ENCODE measurements around the gene ZNF485. TPM values are rescaled to one million over a fixed set of nuclear protein-coding genes. Genes with fewer than 3 reads are reported as not detected.
"Not testable (repeated sequence)": the region's sequence is repeated elsewhere in the genome, so short reads cannot be mapped to it uniquely, and the experiment has no call there.

Gene ZNF485
- total and polyA plus RNA-seq, 2 donors: 3.3 to 3.5 TPM

- peak in 2 of 9 donors; percentile 19 to 29 for DNase-seq (ENCODE audit: low read depth in 6 of 9, low spot score in 9 of 9)
- Histone ChIP-seq H3K36me3 (ENCODE audit: control insufficient read depth in 2 of 2, insufficient read depth in 2 of 2, low read length in 1 of 2) (no peaks in the 10 kb centered on the region), H3K27me3 (ENCODE audit: control insufficient read depth in 2 of 2, insufficient read depth in 1 of 2, low read length in 1 of 2) (no peaks in the 10 kb centered on the region), H3K4me3 (ENCODE audit: low read length in 2 of 2) (peak overlapping the region in 1 of 2 donors; percentile 12), H3K9me3 (ENCODE audit: control insufficient read depth in 2 of 2, insufficient read depth in 1 of 2, low read length in 1 of 2) (peaks cover 0 to 5% of the 10 kb centered on the region in 2 donors), H3K27ac (ENCODE audit: low read depth in 1 of 2, low read length in 1 of 2) (no peak overlapping the region), H3K4me1 (ENCODE audit: control insufficient read depth in 2 of 2, insufficient read depth in 2 of 2, low read length in 2 of 2) (no peaks in the 10 kb centered on the region)
- WGBS: 65% methylated on average over 3 of the region's 3 CpGs
Observed at GRCh38 chr10:43623351-43623750, 17.1 kb downstream of the ZNF485 start.

- H3K4me1 ChIP-seq (ENCODE audit: control insufficient read depth in 2 of 2, insufficient read depth in 2 of 2, low read length in 2 of 2): no peaks in the 10 kb centered on the region
- no peak overlapping the region for H3K27ac ChIP-seq (ENCODE audit: low read depth in 1 of 2, low read length in 1 of 2)
- 80% methylated on average over 1 of the region's 1 CpG for WGBS
- H3K36me3 ChIP-seq (ENCODE audit: control insufficient read depth in 2 of 2, insufficient read depth in 2 of 2, low read length in 1 of 2): no peaks in the 10 kb centered on the region
- DNase-seq (ENCODE audit: low read depth in 6 of 9, low spot score in 9 of 9): no peak
- no peaks in the 10 kb centered on the region for H3K9me3 ChIP-seq (ENCODE audit: control insufficient read depth in 2 of 2, insufficient read depth in 1 of 2, low read length in 1 of 2)
- H3K27me3 ChIP-seq (ENCODE audit: control insufficient read depth in 2 of 2, insufficient read depth in 1 of 2, low read length in 1 of 2): no peaks in the 10 kb centered on the region
- H3K4me3 ChIP-seq (ENCODE audit: low read length in 2 of 2): no peak overlapping the region
Observed at GRCh38 chr10:43627942-43628341, 21.7 kb downstream of the ZNF485 start.

GRCh38 chr10:43628956-43629355 lies 22.7 kb downstream of the ZNF485 start:
- Histone ChIP-seq H3K27me3 (ENCODE audit: control insufficient read depth in 2 of 2, insufficient read depth in 1 of 2, low read length in 1 of 2) (no peaks in the 10 kb centered on the region), H3K4me3 (ENCODE audit: low read length in 2 of 2) (no peak overlapping the region), H3K36me3 (ENCODE audit: control insufficient read depth in 2 of 2, insufficient read depth in 2 of 2, low read length in 1 of 2) (no peaks in the 10 kb centered on the region), H3K4me1 (ENCODE audit: control insufficient read depth in 2 of 2, insufficient read depth in 2 of 2, low read length in 2 of 2) (no peaks in the 10 kb centered on the region), H3K27ac (ENCODE audit: low read depth in 1 of 2, low read length in 1 of 2) (no peak overlapping the region), H3K9me3 (ENCODE audit: control insufficient read depth in 2 of 2, insufficient read depth in 1 of 2, low read length in 1 of 2) (no peaks in the 10 kb centered on the region)
- 97% methylated on average over 4 of the region's 4 CpGs for WGBS
- DNase-seq (ENCODE audit: low read depth in 6 of 9, low spot score in 9 of 9): no peak

GRCh38 chr10:43635816-43636215 lies 29.6 kb downstream of the ZNF485 start:
- 79% methylated on average over 1 of the region's 1 CpG for WGBS
- not testable (repeated sequence) for H3K4me3 ChIP-seq (ENCODE audit: low read length in 2 of 2); H3K27ac ChIP-seq (ENCODE audit: low read depth in 1 of 2, low read length in 1 of 2); H3K36me3 ChIP-seq (ENCODE audit: control insufficient read depth in 2 of 2, insufficient read depth in 2 of 2, low read length in 1 of 2); DNase-seq (ENCODE audit: low read depth in 6 of 9, low spot score in 9 of 9); H3K4me1 ChIP-seq (ENCODE audit: control insufficient read depth in 2 of 2, insufficient read depth in 2 of 2, low read length in 2 of 2); H3K9me3 ChIP-seq (ENCODE audit: control insufficient read depth in 2 of 2, insufficient read depth in 1 of 2, low read length in 1 of 2); H3K27me3 ChIP-seq (ENCODE audit: control insufficient read depth in 2 of 2, insufficient read depth in 1 of 2, low read length in 1 of 2)

- DNase-seq (ENCODE audit: low read depth in 6 of 9, low spot score in 9 of 9): no peak
- H3K27me3 ChIP-seq (ENCODE audit: control insufficient read depth in 2 of 2, insufficient read depth in 1 of 2, low read length in 1 of 2): no peaks in the 10 kb centered on the region
- H3K36me3 ChIP-seq (ENCODE audit: control insufficient read depth in 2 of 2, insufficient read depth in 2 of 2, low read length in 1 of 2): peaks cover 15 to 22% of the 10 kb centered on the region in 2 donors
- peaks cover 14 to 15% of the 10 kb centered on the region in 2 donors for H3K9me3 ChIP-seq (ENCODE audit: control insufficient read depth in 2 of 2, insufficient read depth in 1 of 2, low read length in 1 of 2)
- H3K4me1 ChIP-seq (ENCODE audit: control insufficient read depth in 2 of 2, insufficient read depth in 2 of 2, low read length in 2 of 2): no peaks in the 10 kb centered on the region
- no peak overlapping the region for H3K27ac ChIP-seq (ENCODE audit: low read depth in 1 of 2, low read length in 1 of 2)
- H3K4me3 ChIP-seq (ENCODE audit: low read length in 2 of 2): no peak overlapping the region
Observed at GRCh38 chr10:43640603-43641002, 34.4 kb downstream of the ZNF485 start.

- Histone ChIP-seq H3K9me3 (ENCODE audit: control insufficient read depth in 2 of 2, insufficient read depth in 1 of 2, low read length in 1 of 2) (peaks cover 18 to 19% of the 10 kb centered on the region in 2 donors), H3K27ac (ENCODE audit: low read depth in 1 of 2, low read length in 1 of 2) (no peak overlapping the region), H3K4me1 (ENCODE audit: control insufficient read depth in 2 of 2, insufficient read depth in 2 of 2, low read length in 2 of 2) (peaks cover 4 to 8% of the 10 kb centered on the region in 2 donors), H3K36me3 (ENCODE audit: control insufficient read depth in 2 of 2, insufficient read depth in 2 of 2, low read length in 1 of 2) (peaks cover 20 to 29% of the 10 kb centered on the region in 2 donors), H3K27me3 (ENCODE audit: control insufficient read depth in 2 of 2, insufficient read depth in 1 of 2, low read length in 1 of 2) (no peaks in the 10 kb centered on the region), H3K4me3 (ENCODE audit: low read length in 2 of 2) (no peak overlapping the region)
- peak in 1 of 9 donors; percentile 13 for DNase-seq (ENCODE audit: low read depth in 6 of 9, low spot score in 9 of 9)
- WGBS: 98% methylated on average over 8 of the region's 8 CpGs
Observed at GRCh38 chr10:43644252-43644651, 38.0 kb downstream of the ZNF485 start.

GRCh38 chr10:43645866-43646265 lies 39.6 kb downstream of the ZNF485 start:
- peaks cover 18 to 22% of the 10 kb centered on the region in 2 donors for H3K9me3 ChIP-seq (ENCODE audit: control insufficient read depth in 2 of 2, insufficient read depth in 1 of 2, low read length in 1 of 2)
- over 99% methylated on average over 4 of the region's 4 CpGs for WGBS

GRCh38 chr10:43647576-43647975 lies 41.3 kb downstream of the ZNF485 start:
- H3K4me1 ChIP-seq (ENCODE audit: control insufficient read depth in 2 of 2, insufficient read depth in 2 of 2, low read length in 2 of 2): peaks cover 4 to 8% of the 10 kb centered on the region in 2 donors
- no peak for DNase-seq (ENCODE audit: low read depth in 6 of 9, low spot score in 9 of 9)
- peaks cover 20 to 29% of the 10 kb centered on the region in 2 donors for H3K36me3 ChIP-seq (ENCODE audit: control insufficient read depth in 2 of 2, insufficient read depth in 2 of 2, low read length in 1 of 2)
- peak overlapping the region in 1 of 2 donors; percentile 92 for H3K4me3 ChIP-seq (ENCODE audit: low read length in 2 of 2)
- peaks cover 13 to 14% of the 10 kb centered on the region in 2 donors for H3K9me3 ChIP-seq (ENCODE audit: control insufficient read depth in 2 of 2, insufficient read depth in 1 of 2, low read length in 1 of 2)
- H3K27ac ChIP-seq (ENCODE audit: low read depth in 1 of 2, low read length in 1 of 2): no peak overlapping the region
- H3K27me3 ChIP-seq (ENCODE audit: control insufficient read depth in 2 of 2, insufficient read depth in 1 of 2, low read length in 1 of 2): no peaks in the 10 kb centered on the region
- 97% methylated on average over 6 of the region's 6 CpGs for WGBS

More at GRCh38 chr10:43645866-43646265, 39.6 kb downstream of the ZNF485 start:
- H3K36me3 ChIP-seq (ENCODE audit: control insufficient read depth in 2 of 2, insufficient read depth in 2 of 2, low read length in 1 of 2): peaks cover 20 to 29% of the 10 kb centered on the region in 2 donors
- no peaks in the 10 kb centered on the region for H3K27me3 ChIP-seq (ENCODE audit: control insufficient read depth in 2 of 2, insufficient read depth in 1 of 2, low read length in 1 of 2)
- H3K4me1 ChIP-seq (ENCODE audit: control insufficient read depth in 2 of 2, insufficient read depth in 2 of 2, low read length in 2 of 2): peaks cover 4 to 8% of the 10 kb centered on the region in 2 donors
- no peak overlapping the region for H3K4me3 ChIP-seq (ENCODE audit: low read length in 2 of 2)
- DNase-seq (ENCODE audit: low read depth in 6 of 9, low spot score in 9 of 9): no peak
- no peak overlapping the region for H3K27ac ChIP-seq (ENCODE audit: low read depth in 1 of 2, low read length in 1 of 2)

GRCh38 chr10:43648095-43648397 lies 41.8 kb downstream of the ZNF485 start:
- Histone ChIP-seq H3K4me1 (ENCODE audit: control insufficient read depth in 2 of 2, insufficient read depth in 2 of 2, low read length in 2 of 2) (peaks cover 4 to 8% of the 10 kb centered on the region in 2 donors), H3K9me3 (ENCODE audit: control insufficient read depth in 2 of 2, insufficient read depth in 1 of 2, low read length in 1 of 2) (peaks cover 13 to 14% of the 10 kb centered on the region in 2 donors), H3K27me3 (ENCODE audit: control insufficient read depth in 2 of 2, insufficient read depth in 1 of 2, low read length in 1 of 2) (no peaks in the 10 kb centered on the region), H3K4me3 (ENCODE audit: low read length in 2 of 2) (peak overlapping the region; percentile 63 to 92), H3K36me3 (ENCODE audit: control insufficient read depth in 2 of 2, insufficient read depth in 2 of 2, low read length in 1 of 2) (peaks cover 20 to 29% of the 10 kb centered on the region in 2 donors), H3K27ac (ENCODE audit: low read depth in 1 of 2, low read length in 1 of 2) (no peak overlapping the region)
- DNase-seq (ENCODE audit: low read depth in 6 of 9, low spot score in 9 of 9): peak in 4 of 9 donors; percentile 9 to 19 (median 12)
- 37% methylated on average over 9 of the region's 9 CpGs for WGBS
